GM12874 (cell line): ENCODE measurements around the gene LDLRAD4.

Experiments
- TF ChIP-seq, protein P1 (sequence below): IDR thresholded peaks from 2 replicates; pipeline ENCODE4 v1.5.1; 2011; ENCODE audit warnings: low read depth, mild to moderate bottlenecking, control low read depth, low read length, moderate library complexity; ENCODE audit not compliant: insufficient read depth

Gene LDLRAD4

DNA sequence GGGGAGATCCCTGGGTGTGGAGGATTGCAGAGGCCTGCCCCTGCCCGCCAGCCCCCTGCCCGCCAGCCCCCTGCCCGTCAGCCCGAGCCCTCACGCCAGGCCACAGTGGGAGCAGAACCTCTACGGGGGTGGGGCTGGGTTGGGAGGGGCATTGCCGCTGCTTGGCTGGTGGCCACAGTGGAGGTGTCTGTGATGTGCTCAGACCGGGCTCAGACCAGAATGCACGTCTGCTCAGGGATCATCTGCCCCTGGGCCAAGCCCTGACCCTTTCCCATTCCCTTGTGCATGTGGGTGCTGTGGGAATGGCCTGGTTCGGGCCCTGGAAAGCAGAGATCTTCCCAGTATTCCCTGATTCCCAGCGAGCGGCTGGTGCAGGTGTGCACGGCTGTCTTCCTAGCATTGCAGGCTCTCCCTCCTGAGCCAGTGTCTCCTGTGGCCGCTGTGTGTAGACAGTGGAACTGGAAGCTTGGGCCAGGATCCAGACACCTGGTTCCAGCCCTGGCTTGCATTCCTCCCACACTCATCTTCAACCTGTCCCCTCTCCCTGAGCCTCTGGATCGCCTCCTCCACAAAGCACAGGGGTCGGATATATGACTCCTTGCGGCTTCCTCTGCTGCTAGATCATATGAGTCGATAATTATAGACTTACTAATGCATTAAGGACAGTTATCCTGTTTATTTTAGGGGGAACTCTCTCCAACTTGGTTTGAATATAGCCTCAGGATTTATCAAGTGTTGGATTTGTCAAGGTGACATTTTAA lies 161.6 kb downstream of the LDLRAD4 start:
- TF ChIP-seq, protein P1, sequence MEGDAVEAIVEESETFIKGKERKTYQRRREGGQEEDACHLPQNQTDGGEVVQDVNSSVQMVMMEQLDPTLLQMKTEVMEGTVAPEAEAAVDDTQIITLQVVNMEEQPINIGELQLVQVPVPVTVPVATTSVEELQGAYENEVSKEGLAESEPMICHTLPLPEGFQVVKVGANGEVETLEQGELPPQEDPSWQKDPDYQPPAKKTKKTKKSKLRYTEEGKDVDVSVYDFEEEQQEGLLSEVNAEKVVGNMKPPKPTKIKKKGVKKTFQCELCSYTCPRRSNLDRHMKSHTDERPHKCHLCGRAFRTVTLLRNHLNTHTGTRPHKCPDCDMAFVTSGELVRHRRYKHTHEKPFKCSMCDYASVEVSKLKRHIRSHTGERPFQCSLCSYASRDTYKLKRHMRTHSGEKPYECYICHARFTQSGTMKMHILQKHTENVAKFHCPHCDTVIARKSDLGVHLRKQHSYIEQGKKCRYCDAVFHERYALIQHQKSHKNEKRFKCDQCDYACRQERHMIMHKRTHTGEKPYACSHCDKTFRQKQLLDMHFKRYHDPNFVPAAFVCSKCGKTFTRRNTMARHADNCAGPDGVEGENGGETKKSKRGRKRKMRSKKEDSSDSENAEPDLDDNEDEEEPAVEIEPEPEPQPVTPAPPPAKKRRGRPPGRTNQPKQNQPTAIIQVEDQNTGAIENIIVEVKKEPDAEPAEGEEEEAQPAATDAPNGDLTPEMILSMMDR = no peak

DNA sequence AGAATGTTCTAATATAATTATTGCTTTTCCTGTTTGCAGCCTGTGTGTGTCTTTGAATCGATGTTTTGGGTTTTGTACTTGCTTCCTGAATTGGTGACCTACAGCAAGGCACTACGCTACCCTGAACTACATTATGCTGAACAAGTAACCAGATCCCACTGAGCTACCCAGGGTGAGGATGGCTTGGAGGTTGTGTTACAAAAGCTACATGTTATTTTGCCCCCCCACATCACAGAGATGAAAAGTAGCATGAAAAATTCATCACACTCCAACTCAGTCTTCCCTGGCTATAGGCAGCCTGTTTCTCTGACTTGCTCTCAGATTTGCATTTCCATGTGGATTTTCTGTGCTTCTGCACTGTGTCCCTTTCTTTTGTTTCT lies 162.1 kb downstream of the LDLRAD4 start:
- TF ChIP-seq, protein P1 = no peak

DNA sequence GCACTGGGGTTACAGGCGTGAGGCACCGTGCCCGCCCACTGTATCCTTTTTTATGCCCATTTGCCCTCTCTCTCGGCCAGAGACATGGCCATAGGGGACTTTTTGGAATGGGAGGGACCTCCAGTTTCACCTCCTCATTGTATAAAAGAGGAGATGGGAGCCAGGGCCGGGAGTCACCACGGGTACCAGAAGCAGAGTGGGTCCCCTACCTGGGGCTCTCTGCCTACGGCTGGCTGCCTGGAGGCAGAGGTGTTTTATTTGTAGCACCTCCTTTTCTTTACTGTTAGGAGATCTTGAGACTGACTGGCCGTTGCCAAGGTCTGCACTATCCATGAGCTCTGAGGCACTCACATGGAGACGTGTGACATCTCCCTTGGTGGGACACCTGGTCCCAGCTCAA lies 162.8 kb downstream of the LDLRAD4 start:
- TF ChIP-seq, protein P1 = no peak

DNA sequence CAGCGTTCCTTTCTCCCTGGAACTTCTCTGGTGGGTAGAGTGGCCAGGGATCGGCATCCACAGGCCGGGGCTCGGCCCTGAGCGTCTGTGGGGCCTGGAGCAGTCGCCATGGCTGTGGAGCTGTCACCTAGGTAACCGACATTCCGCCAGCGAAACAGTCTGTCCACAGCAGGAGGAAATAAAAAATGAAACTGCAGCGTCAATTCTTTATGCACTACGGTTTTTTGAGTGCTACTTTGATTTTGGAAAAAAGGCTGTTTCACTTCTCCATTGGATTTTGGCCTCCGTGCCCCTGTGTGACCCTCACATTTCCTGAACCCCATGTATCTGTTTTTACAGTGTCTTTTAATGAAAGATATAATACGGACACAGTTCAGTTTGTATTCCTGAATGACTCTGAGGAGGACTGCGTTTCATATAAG lies 163.4 kb downstream of the LDLRAD4 start:
- TF ChIP-seq, protein P1 = no peak

DNA sequence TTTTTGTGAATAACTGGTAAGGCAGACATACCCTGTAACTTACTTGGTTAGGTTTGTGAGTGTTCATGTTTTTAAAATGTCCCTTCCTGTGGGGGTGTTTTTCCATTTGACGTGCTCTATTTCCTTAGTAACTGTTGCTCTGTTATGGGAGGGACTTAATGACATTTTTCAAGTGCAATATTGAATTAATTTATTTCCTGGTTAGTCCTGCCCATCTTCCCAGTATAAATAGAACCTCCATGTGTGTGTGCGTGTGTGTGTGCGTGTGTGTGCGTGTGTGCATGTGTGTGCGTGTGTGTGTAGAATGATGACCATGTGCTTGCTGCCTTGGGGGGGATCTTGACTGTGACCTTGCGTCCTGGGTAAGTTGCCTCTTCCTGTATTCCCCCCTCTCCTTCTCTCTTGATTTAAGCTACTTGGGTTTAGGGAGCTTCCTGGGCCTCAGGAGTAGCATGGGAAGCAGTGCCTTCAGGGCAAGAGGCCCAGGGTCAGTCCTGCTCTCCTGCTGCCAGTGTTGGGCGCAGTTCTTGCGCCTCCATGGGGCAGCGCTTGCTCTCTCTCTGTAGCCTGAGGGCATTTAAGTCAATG lies 163.9 kb downstream of the LDLRAD4 start:
- TF ChIP-seq, protein P1 = no peak

DNA sequence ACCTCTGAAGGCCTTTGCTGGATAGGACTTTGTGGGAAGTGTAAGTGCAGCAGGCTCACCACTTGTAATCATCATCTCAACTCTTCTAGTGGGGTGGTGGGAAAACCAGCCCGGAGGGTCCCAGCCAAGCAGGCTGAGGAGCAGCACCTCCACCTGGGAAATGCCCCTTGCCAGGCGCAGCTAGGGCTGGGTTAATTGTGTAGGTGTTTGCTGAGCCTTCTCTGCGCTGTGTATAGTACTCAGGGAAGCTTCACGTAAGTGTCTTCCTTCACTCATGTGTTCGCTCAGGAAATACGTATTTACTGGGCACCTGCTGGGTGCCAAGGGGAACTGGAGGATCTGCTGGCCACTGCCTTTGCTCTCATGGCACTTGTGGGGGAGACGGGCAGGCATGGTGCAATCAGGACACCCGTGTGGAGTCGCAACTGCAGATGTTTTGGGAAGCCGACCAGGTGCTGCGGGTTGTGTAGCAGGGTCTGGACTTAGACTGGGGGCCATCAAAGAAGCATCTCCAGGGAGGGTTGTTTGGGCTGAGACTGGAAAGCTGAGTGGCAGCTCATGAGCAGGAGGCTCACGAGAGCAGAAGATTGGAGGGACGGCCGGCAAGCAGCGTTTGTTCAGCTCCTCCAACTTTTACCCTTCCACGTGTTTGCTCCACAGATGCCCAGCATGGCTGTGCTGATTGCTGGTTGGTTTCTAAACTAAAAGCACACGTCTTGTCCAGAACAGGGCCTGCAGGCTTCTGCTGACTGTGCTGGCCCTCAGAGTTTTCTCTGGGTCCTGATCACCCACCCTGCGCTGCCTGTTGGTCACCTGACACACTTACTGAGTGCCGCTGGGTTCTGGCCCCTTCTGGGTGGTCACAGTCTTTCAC lies 164.6 kb downstream of the LDLRAD4 start:
- TF ChIP-seq, protein P1 = no peak

DNA sequence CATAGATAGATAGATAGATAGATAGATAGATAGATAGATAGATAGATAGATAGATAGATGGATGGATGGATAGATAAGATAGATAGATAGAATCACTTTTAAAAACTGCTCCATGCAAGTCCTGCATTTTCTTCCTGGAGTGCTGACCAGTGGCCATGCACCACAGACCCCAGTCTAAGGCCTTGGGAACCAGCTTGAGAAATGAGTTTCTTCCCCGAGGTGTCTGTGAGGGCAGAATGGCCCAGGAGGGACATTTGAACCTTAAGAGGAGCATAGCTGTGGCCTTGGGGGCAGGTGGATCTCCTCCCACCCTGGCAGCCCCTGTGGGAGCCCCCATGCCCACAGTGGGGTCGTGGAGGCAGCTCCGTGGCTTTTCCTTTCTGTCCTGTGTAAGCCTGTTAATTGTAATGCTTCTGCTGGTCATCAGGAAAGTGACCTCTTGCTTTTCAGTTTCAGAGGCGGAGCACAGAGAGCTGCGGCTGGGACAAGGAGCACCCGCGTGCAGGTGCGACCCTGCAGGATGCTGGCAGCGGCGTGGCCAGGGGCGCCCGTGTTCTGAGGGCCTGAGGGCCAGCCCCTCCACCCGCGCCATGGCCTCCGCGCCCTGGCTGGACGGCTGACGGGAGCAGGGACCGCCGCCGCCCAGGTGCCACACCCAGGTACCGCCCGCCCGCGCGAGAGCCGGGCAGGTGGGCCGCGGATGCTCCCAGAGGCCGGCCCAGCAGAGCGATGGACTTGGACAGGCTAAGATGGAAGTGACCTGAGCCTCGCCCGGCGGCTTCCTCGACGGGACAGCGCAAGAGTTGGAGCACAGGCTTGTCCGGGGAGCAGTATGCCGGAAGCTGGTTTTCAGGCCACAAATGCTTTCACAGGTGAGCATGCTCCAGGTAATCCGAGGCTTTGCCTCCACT lies 168.6 kb downstream of the LDLRAD4 start:
- TF ChIP-seq, protein P1 = no peak
